ENCODE measurements around the gene MCM7. TPM values are rescaled to one million over a fixed set of nuclear protein-coding genes. Genes with fewer than 3 reads are reported as not detected.
A peak's percentile ranks its signal among the peaks of the same experiment; 100 is the strongest.

The MCM7 gene
- total and polyA plus RNA-seq, 7 donors, result 29.6 to 99.3 (median 34.2) TPM

DNA sequence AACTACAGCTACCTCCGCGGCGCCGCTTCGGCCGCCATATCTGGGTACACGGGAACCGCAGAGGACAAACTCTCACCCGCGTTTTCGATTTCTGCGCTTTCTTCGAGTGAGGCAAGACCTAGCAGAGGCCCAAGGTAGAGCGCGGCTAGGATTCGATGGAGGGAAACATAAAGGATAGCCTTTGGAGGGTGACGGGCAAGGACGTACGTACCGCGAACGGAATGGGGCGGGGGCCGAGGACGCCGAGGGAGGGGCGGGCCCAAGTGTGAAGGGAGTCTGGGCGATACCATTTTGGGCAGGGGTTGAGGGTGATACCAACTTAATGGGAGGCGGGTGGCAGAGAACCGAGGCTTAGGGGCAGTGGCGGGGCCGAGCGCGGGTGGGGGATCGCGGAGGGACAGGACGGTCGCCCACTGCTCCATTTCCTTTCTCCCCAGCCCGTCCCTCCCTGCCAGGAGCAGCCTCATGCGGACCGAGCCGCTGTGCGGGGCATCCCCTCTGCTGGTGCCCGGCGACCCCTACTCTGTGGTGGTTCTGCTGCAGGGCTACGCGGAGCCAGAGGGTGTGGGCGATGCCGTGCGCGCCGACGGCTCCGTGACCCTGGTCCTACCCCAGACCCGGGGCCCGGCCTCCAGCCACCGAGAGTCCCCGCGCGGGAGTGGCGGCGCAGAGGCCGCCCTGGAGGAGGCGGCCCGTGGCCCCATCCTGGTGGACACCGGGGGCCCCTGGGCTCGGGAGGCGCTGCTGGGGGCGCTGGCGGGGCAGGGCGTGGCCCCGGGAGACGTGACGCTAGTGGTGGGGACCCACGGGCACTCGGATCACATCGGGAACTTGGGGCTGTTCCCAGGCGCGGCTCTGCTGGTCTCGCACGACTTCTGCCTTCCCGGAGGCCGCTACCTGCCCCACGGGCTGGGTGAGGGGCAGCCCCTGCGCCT, 26.0 kb upstream of the MCM7 start, which contains the start of gene MBLAC1:
Gene MBLAC1, plus strand, starts transcription at position 37 of the 935 bp plus-strand sequence. Its CDS starts 429 bp downstream, at position 466.
- no peaks in the 10 kb centered on the region for H3K27me3 ChIP-seq
- intact Hi-C loops (cut with DNase I), result loop anchor here (2.0 to 5.0 kb wide), 4 partner anchors 26 to 210 kb away; partner anchors contain the start of genes AP4M1, COPS6, MCM7 and TRIM4
- H3K27ac ChIP-seq, result peak within 1 kb of the TSS; percentile 91 to 95 (median 94)
- H3K4me1 ChIP-seq, result peaks cover 0 to 33% (median 22%) of the 10 kb centered on the region in 4 donors
- TF ChIP-seq POLR2A (IDR thresholded peaks at IDR 0.05), result peak; percentile 13 to 81
- TF ChIP-seq, protein P1, sequence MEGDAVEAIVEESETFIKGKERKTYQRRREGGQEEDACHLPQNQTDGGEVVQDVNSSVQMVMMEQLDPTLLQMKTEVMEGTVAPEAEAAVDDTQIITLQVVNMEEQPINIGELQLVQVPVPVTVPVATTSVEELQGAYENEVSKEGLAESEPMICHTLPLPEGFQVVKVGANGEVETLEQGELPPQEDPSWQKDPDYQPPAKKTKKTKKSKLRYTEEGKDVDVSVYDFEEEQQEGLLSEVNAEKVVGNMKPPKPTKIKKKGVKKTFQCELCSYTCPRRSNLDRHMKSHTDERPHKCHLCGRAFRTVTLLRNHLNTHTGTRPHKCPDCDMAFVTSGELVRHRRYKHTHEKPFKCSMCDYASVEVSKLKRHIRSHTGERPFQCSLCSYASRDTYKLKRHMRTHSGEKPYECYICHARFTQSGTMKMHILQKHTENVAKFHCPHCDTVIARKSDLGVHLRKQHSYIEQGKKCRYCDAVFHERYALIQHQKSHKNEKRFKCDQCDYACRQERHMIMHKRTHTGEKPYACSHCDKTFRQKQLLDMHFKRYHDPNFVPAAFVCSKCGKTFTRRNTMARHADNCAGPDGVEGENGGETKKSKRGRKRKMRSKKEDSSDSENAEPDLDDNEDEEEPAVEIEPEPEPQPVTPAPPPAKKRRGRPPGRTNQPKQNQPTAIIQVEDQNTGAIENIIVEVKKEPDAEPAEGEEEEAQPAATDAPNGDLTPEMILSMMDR (IDR thresholded peaks at IDR 0.05), result no peak
- peak; percentile 44 to 91 (median 76) for TF ChIP-seq POLR2AphosphoS5 (IDR thresholded peaks at IDR 0.05)
- TF ChIP-seq EP300 (IDR thresholded peaks at IDR 0.05), result no peak
- peaks cover 0 to 12% (median 0%) of the 10 kb centered on the region in 4 donors for H3K36me3 ChIP-seq
- 0% methylated on average over 85 of the region's 85 CpGs for WGBS, 2 donors
- H3K9me3 ChIP-seq, result no peaks in the 10 kb centered on the region
- peak within 1 kb of the TSS; percentile 64 to 88 (median 80) for H3K4me3 ChIP-seq
- DNase-seq, result peak; percentile 94

- DNase-seq, result no peak
- H3K27ac ChIP-seq, result peak overlapping the region; percentile 91 to 95 (median 94)
- no peaks in the 10 kb centered on the region for H3K9me3 ChIP-seq
- no peak for TF ChIP-seq EP300 (IDR thresholded peaks at IDR 0.05)
- TF ChIP-seq POLR2AphosphoS5 (IDR thresholded peaks at IDR 0.05), result no peak
- TF ChIP-seq, protein P1 (IDR thresholded peaks at IDR 0.05), result no peak
- TF ChIP-seq POLR2A (IDR thresholded peaks at IDR 0.05), result no peak
- H3K4me3 ChIP-seq, result peak overlapping the region; percentile 64 to 88 (median 80)
- peaks cover 0 to 12% (median 0%) of the 10 kb centered on the region in 4 donors for H3K36me3 ChIP-seq
- 3 to 11% methylated on average over 29 of the region's 29 CpGs for WGBS, 2 donors
- H3K27me3 ChIP-seq, result no peaks in the 10 kb centered on the region
- intact Hi-C loops (cut with DNase I), result loop anchor here (2.0 to 5.0 kb wide), 4 partner anchors 26 to 209 kb away; partner anchors contain the start of genes AP4M1, COPS6, MCM7 and TRIM4
- H3K4me1 ChIP-seq, result peaks cover 0 to 33% (median 21%) of the 10 kb centered on the region in 4 donors
Measured at GRCh38 chr7:100126239-100126930, 25.2 kb upstream of the MCM7 start.

DNA sequence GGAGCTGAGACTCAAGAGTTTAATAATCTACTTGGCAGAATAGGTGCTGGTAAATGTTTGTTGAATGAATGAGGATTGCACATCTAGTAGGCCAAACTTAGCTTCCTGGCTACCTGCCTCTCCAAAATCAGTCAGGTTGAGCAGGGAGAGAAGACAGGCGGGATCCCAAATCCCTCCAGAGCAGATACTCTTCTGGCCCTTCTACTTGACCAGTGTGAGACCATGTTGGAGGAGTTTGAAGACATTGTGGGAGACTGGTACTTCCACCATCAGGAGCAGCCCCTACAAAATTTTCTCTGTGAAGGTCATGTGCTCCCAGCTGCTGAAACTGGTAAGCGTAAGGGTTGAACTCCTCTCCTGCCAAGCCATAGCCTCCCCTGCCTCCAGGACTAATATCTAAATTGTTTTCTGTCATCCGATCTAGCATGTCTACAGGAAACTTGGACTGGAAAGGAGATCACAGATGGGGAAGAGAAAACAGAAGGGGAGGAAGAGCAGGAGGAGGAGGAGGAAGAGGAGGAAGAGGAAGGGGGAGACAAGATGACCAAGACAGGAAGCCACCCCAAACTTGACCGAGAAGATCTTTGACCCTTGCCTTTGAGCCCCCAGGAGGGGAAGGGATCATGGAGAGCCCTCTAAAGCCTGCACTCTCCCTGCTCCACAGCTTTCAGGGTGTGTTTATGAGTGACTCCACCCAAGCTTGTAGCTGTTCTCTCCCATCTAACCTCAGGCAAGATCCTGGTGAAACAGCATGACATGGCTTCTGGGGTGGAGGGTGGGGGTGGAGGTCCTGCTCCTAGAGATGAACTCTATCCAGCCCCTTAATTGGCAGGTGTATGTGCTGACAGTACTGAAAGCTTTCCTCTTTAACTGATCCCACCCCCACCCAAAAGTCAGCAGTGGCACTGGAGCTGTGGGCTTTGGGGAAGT, 23.4 kb upstream of the MCM7 start:
- Histone ChIP-seq H3K4me1 (peaks cover 0 to 39% (median 26%) of the 10 kb centered on the region in 4 donors), H3K9me3 (no peaks in the 10 kb centered on the region), H3K36me3 (peaks cover 0 to 12% (median 0%) of the 10 kb centered on the region in 4 donors), H3K27ac (peak overlapping the region in 1 of 4 donors; percentile 29), H3K4me3 (no peak overlapping the region), H3K27me3 (no peaks in the 10 kb centered on the region)
- no peak for DNase-seq
- TF ChIP-seq POLR2A (IDR thresholded peaks at IDR 0.05), result no peak
- no peak for TF ChIP-seq EP300 (IDR thresholded peaks at IDR 0.05)
- intact Hi-C loops (cut with DNase I), result loop anchor here (5.0 kb wide), 2 partner anchors 132 to 207 kb away; partner anchors contain the start of gene TRIM4
- WGBS, 2 donors, result 52 to 72% methylated on average over 4 of the region's 4 CpGs

GRCh38 chr7:100122568-100122967, 21.4 kb upstream of the MCM7 start:
- Histone ChIP-seq H3K27me3 (no peaks in the 10 kb centered on the region), H3K27ac (peak overlapping the region in 1 of 4 donors; percentile 8), H3K4me1 (peaks cover 0 to 38% (median 26%) of the 10 kb centered on the region in 4 donors), H3K9me3 (no peaks in the 10 kb centered on the region), H3K36me3 (peaks cover 0 to 12% (median 0%) of the 10 kb centered on the region in 4 donors), H3K4me3 (no peak overlapping the region)
- DNase-seq, result no peak
- no peak for TF ChIP-seq POLR2AphosphoS5 (IDR thresholded peaks at IDR 0.05)
- no peak for TF ChIP-seq EP300 (IDR thresholded peaks at IDR 0.05)
- TF ChIP-seq, protein P1 (IDR thresholded peaks at IDR 0.05), result no peak
- no peak for TF ChIP-seq POLR2A (IDR thresholded peaks at IDR 0.05)
- 95 to 100% methylated on average over 1 of the region's 1 CpG for WGBS, 2 donors
- intact Hi-C loops (cut with DNase I), result no loop called here

Data from sigmoid colon (tissue), 7 donors.